Fibroblast of skin of left biceps (primary cell): ENCODE results near the gene HOXB3.

Experiments used
- DNase-seq, 2 experiments: peaks; one replicate each; pipeline ENCODE4 v3.0.0-alpha.2; 2013; ENCODE audit warnings: low read depth in 2 of 2

The HOXB3 gene

DNA sequence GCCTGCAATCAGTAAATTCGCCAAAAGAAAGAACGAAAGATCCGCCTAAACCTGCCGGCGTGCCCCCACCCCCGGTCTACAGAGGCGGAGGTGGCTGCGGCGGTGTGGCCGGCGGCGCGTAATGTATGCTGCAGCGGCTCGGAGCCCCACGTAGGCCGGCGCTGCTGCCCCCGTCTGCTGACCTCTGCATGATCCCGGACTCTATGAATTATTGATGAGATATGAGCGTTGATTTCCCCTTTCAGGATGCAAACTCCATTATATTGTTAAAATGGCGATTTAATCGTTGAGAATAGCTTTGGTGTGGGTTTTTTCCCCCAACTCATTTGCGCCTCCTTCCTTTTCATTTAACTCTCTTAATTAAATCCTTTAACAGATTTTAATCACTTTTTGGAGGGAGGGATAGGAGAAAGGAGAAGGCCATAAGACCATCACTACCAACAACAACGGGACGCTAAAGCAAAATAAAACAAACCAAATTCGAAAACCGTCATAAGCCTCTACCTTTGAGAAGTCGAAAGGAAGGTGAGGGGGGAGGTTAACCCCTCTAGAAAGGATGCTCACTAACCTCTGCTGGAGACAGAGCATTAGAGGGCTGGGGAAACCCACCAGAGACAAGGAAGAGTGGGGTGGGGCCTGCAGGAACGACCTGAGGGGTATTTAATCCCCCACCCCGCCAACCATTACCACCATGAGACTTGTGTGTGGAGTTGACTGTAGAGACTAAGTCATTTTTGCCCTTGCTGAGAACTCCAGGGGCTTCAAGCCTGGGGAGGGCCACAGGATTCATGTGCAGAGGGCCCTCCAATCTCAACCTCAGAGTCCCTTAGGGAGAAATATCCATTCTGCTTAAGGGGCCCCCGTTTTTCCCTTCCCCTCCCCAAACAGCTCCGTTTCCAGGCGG, 3.4 kb downstream of the HOXB3 start:
- no peak for DNase-seq

DNA sequence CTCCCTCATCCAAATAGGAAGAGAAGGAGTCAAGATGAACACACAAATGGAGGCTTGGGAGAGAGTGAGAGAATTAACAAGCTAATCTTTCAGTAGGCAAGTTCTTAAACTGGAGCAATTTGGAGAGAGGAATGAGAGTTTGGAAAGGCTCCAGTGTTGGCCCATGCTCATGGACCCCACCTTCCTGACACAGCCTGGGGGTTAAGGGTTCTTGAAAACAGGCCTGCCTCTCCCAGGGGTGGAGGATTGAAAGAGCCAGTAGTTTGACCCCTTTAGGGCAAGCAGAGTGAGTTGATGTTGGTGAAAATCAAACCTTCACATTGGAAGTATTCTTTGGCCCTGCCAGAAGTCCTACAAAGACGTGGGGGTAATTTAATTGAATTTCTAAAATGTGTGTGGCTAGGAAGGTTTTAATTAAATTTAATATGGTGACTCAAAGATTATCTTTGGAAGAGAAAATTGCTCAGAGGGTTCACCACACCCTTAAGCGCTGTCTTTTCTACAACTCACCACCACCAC, 5.8 kb downstream of the HOXB3 start:
- no peak for DNase-seq

DNA sequence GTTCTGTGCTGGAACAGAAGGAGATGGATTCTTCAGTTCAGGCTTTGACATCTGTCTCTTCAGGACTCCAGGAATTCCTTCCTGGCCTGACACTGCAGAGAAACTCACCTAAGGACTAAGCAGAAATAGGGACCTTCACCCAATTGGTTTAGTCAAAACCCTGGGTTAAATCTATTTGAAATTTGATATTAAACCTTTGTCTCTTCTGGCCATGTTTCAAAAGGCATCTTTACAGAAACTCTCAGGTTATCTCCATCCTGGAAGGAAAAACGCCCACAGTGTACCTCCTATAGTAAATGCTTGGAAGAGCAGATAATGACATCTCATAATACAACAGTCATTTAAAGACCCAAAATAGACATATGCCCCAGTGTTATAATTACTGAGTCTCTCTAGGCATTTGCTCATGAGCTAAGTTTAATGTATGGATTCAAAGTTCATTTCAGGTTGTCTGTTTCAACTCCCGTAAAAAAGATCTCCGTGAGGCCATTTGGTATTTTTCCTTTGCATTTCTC, 6.3 kb downstream of the HOXB3 start:
- no peak for DNase-seq

DNA sequence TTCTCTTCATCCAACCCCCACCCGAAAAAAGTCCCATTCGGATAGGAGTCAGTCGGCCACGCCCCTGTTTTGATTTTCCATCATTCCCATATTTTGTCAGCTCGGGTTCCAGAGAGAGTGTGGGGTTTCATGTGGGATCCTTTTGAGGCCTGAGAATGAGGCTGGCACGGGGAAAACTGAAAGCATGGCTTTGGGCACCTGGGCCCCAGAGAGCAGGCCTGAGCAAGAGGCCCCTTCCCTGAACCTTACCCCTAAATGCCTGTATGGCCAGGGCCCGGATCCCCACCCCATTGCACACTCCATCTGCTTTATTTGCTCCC, 7.3 kb downstream of the HOXB3 start:
- no peak for DNase-seq

DNA sequence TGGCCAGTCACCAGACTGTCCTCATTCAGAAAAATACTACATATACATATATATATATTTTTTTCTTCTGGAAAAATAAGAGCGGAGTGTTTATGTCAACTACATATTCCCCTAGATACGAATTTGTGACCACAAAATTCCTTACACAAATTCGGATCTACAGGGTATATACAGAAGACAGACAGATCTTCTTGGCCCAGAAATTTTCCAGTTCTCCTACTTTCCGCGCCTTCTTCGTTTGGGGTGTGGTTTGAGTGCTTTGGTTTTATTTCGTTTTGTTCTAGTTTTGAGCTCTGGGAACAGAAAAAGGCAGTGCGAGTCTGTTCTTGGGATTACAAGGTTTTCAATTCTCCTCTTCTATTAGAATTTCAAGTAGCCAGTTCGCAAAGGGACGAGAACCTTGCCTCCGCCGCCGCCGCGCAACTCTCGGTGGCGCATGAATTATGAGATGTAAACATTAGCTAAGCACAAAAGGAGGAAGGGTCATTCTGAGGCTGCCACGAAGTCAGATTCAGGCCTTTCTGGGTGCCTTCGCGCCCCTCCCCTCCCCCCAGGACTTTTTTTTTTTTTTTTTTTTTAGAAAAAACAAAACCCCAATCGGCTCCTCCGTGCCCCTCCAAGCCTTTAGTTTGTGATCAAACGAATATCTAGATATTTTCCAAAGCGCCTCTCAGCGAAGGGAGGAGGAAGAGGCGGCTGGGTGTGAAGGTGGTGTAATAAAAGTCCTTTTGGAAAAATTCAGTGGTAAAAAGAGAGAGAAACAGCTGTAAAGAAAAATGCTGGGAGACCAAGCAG, 10.1 kb downstream of the HOXB3 start:
- DNase-seq = no peak

DNA sequence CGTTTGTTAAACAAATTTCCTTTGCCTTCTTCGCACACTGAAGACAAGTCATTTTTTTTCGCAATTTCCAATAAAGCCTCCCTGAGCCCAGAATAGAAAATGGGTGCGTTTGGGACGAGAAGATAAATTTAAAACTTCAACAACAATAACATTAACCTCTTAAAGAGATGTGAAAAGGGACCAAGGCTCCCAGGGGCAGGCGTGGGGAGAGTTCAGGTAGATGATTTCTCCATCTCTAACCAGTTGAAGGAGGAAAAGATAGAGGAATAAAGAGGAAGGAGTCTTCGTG, 10.6 kb downstream of the HOXB3 start:
- DNase-seq = no peak

- no peak for DNase-seq
Measured at GRCh38 chr17:48578616-48579470, 11.2 kb downstream of the HOXB3 start.

GRCh38 chr17:48577946-48578615, 12.0 kb downstream of the HOXB3 start, which contains the start of gene HOXB4:
HOXB4 (minus strand) TSS chr17:48578350; CDS start chr17:48578319, 31 bp downstream.
- no peak for DNase-seq

GRCh38 chr17:48577330-48577945, 12.6 kb downstream of the HOXB3 start:
- no peak for DNase-seq

DNA sequence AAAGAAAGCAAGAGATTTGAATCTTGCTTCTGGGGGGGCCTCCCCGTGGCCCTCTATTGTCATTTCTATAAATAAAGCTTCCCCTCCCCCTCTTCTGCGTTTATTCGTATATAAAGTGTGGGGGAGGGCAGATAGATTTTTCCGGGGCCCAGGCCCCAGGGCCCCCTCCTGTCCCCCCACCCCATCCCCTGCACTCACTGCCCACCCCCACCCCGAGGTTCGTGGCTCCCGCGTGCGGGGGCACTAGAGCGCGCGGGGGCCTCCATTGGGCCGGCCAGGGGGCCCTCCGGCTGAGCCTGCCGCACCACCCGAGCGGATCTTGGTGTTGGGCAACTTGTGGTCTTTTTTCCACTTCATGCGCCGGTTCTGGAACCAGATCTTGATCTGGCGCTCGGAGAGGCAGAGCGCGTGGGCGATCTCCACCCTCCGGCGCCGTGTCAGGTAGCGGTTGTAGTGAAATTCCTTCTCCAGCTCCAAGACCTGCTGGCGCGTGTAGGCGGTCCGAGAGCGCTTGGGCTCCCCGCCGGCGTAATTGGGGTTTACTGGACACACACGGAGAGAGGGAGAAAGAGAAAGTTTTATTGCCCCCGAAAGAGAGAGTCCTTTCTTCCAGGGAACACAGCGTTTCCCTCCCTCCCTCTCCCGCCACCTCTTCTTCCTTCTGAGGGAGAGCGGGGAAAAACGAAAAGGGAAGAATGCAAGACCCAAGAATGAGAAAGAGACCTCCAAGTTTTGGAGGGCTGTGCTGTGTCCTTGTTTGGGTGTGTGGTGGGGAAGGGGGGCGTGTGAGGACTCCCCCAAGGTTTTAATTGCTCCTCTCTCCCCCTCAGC, 13.3 kb downstream of the HOXB3 start:
- no peak for DNase-seq

GRCh38 chr17:48575673-48576478, 14.2 kb downstream of the HOXB3 start:
- DNase-seq = no peak

GRCh38 chr17:48575066-48575582, 14.9 kb downstream of the HOXB3 start:
- DNase-seq = no peak

DNA sequence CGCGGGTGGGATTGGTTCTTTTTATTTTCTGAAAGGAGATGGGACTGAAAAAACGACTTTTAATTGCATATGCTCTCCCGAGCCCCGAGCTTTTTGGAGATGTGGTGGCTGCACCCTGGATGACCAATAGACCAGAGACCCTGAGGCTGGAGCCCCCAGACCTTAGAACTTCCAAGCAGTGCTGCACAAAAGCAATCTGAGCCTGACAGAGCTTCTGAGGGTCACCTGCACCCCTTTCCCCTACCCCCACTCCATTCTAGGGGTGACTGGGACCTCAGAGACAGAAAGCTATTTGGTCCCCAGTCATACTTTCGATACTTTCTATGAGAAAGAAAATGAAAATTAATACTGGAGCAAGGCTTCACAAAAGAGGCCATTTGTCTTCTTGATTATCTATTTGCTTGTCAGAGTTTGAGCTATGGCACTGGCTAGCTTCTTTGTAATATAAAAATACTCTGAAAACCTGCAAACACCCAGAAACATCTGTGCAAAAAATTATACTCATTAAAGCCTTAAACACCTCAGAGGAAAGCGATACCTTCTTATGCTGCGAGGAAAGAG, 15.5 kb downstream of the HOXB3 start:
- DNase-seq = no peak

- DNase-seq = no peak
Measured at GRCh38 chr17:48571826-48572417, 18.1 kb downstream of the HOXB3 start.

DNA sequence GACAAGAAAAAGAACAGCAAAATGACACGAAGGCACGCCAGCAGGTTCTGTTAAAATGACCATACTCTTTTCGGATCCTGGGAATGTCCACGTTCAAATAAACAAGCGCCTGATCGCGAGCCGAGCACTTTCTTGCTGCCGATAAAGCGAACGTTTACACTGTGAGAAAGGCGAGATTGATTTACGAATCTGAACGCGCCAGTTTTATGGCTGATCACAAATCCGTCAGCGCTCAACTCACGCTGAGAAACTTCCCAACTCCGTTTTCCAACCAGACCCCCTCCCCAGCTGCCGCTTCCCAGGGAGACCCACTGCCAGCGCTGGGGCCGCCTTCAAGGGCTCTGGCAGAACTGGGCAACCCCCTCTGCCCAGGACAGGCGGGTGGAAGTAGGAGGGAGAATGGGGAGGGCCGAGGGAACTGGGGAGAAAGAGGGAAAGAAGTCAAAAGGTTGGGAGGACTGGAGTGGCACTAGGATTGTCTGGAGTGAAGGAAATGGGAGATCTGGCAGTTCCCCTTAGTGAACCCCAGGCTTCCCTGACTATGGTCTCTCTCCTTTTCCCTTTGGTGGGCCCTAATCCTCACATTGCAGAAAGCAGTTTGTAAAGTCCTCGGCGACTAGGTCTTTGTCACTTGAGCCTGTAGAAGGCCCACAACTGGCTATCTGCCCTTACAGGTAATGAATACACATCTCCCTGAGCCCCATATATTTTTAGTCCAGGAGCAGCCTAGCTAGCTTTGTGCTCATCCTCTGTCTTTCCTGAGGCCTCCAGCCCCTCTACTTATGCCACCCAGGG, 18.8 kb downstream of the HOXB3 start:
- DNase-seq = no peak

GRCh38 chr17:48570325-48571023, 19.6 kb downstream of the HOXB3 start:
- DNase-seq = no peak
